Large intestine (tissue), 3 donors: ENCODE measurements around the gene KPTN. TPM values are rescaled to one million over a fixed set of nuclear protein-coding genes. Genes with fewer than 3 reads are reported as not detected.

Experiments
- DNase-seq, 2 donors: peaks; one replicate each; pipeline versions ENCODE4 v3.0.0 to v3.0.0-alpha.2; 2013
- H3K27ac ChIP-seq: one replicate; pipeline ENCODE4 v1.5.1; 2013; ENCODE audit warnings: low read length
- H3K27me3 ChIP-seq: 2 replicates; pipeline ENCODE4 v1.6.1; 2013; ENCODE audit warnings: low read length; ENCODE audit not compliant: control insufficient read depth, insufficient read depth
- H3K36me3 ChIP-seq: 2 replicates; pipeline ENCODE4 v1.6.1; 2013; ENCODE audit warnings: low read length; ENCODE audit not compliant: control insufficient read depth, insufficient read depth
- H3K4me1 ChIP-seq: one replicate; pipeline ENCODE4 v1.6.1; 2013; ENCODE audit warnings: low read length; ENCODE audit not compliant: control insufficient read depth, insufficient read depth
- H3K4me3 ChIP-seq: one replicate; pipeline ENCODE4 v1.5.1; 2013; ENCODE audit warnings: low read length
- H3K9me3 ChIP-seq: one replicate; pipeline ENCODE4 v1.6.1; 2013; ENCODE audit warnings: mild to moderate bottlenecking, low read depth, low read length, moderate library complexity; ENCODE audit not compliant: control insufficient read depth
- WGBS: methylation state at CpG from one replicate; pipeline ENCODE4 v1.1.5; 2013; ENCODE audit warnings: low lambda C conversion rate; ENCODE audit not compliant: insufficient coverage; 5-methylcytosine and 5-hydroxymethylcytosine counted together
- polyA plus RNA-seq: library from polyadenylated mRNA; unstranded; fragments of 120-200 nt; gene quantifications from one replicate; pipeline ENCODE4 v1.2.1, GENCODE V29; 2013

The KPTN gene
- polyA plus RNA-seq, 1 donor, result 9.4 TPM

DNA sequence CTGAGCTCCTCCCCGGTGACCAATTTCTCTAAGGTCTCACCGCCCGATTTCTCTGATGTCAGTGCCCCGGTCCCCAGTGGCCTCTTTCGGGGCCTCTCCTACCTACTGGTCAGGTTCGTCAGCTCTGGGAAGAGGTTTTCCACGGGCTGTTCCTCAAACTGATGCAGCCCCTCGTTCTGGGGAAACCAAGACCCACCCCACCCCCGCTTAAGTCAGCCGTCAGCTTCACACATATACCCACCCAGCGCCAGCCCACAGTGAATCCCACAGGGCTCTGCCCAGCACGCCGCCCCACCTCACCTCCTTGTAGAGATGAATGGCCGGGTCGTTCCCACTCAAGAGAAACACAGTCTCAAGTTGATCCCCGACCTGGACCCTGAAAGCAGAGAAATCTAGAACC lies 3.4 kb downstream of the KPTN start:
- peaks cover 7% of the 10 kb centered on the region for H3K27me3 ChIP-seq
- H3K4me3 ChIP-seq, result no peak overlapping the region
- H3K9me3 ChIP-seq, result peaks cover 3% of the 10 kb centered on the region
- no CpG with 5 or more reads among the region's 16 CpGs for WGBS
- DNase-seq, result no peak
- no peak overlapping the region for H3K27ac ChIP-seq
- peaks cover 2% of the 10 kb centered on the region for H3K36me3 ChIP-seq
- H3K4me1 ChIP-seq, result peaks cover 4% of the 10 kb centered on the region

DNA sequence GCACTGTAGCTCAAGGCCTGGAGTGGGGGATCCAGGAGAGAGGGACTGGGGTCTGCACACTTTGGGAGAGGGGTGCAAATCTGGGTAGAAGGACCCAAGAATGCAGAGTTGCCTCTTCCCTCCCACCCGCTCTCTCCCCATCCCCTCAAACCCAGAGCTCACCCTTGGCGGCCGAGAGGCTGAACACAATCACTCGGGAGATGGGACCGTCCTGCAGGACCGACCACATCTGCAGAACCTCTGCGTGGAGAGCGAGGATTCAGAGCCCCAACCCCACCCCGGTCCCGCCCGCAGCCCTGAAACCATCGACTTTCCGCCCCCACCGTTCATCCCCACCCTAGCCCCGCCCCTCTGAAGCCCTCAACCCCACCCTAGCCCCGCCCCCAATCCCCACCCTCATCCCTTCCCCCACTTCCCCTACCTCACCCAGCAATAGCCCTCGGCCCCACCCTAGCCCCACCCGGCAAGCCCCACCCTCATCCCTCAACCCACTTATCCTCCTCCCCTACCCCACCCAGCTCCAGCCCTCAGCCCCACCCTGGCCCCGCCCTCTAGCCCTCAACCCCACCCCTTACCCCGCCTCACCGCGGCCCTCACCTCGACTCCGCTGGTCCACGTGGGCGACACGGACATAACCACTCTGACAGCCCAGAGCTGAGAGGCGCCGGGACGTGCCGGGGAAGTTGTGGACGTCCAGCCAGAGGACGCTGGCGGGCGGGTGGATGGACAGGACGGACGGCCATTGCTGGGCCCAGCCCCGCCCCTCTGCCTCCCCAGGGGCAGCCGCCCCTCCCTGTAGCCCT lies 4.1 kb downstream of the KPTN start:
- Histone ChIP-seq H3K4me1 (peaks cover 4% of the 10 kb centered on the region), H3K9me3 (peaks cover 3% of the 10 kb centered on the region), H3K36me3 (no peaks in the 10 kb centered on the region), H3K27ac (no peak overlapping the region), H3K4me3 (no peak overlapping the region), H3K27me3 (peaks cover 7% of the 10 kb centered on the region)
- WGBS, result no CpG with 5 or more reads among the region's 39 CpGs
- no peak for DNase-seq

GRCh38 chr19:47476438-47476972 lies 7.5 kb downstream of the KPTN start:
- H3K4me1 ChIP-seq, result peaks cover 5% of the 10 kb centered on the region

GRCh38 chr19:47475465-47475864 lies 8.6 kb downstream of the KPTN start:
- Histone ChIP-seq H3K27ac (no peak overlapping the region), H3K9me3 (peaks cover 5% of the 10 kb centered on the region), H3K4me3 (no peak overlapping the region), H3K4me1 (peaks cover 6% of the 10 kb centered on the region), H3K27me3 (peaks cover 30% of the 10 kb centered on the region), H3K36me3 (no peaks in the 10 kb centered on the region)
- no CpG with 5 or more reads among the region's 9 CpGs for WGBS
- DNase-seq, result no peak

More at GRCh38 chr19:47476438-47476972, 7.5 kb downstream of the KPTN start:
- no peaks in the 10 kb centered on the region for H3K36me3 ChIP-seq
- H3K9me3 ChIP-seq, result peaks cover 5% of the 10 kb centered on the region
- H3K27ac ChIP-seq, result no peak overlapping the region
- H3K4me3 ChIP-seq, result no peak overlapping the region
- no CpG with 5 or more reads among the region's 17 CpGs for WGBS
- H3K27me3 ChIP-seq, result peaks cover 23% of the 10 kb centered on the region
- DNase-seq, result no peak

DNA sequence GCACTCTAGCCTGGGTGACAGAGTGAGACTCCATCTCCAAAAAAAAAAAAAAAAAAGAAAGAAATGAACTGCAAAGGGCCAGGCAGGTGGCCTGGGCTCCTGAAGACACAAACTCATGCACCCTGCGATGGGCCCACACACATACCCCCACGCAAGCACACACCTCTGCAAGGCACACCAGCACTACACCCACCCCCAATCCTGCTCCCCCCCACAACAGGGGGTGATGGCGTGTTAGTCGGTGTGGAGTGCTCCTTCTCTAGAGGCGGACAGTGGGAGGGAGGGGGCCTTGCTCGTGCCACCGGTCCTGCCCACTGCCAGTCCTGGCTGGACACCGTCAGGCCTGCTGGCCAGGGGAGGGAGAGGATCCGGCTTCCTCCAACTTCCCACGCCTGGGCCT lies 10.7 kb downstream of the KPTN start:
- H3K36me3 ChIP-seq, result no peaks in the 10 kb centered on the region
- peaks cover 6% of the 10 kb centered on the region for H3K4me1 ChIP-seq
- H3K27me3 ChIP-seq, result peaks cover 48% of the 10 kb centered on the region
- WGBS, result no CpG with 5 or more reads among the region's 10 CpGs
- H3K4me3 ChIP-seq, result no peak overlapping the region
- peaks cover 2% of the 10 kb centered on the region for H3K9me3 ChIP-seq
- DNase-seq, result no peak
- H3K27ac ChIP-seq, result no peak overlapping the region

DNA sequence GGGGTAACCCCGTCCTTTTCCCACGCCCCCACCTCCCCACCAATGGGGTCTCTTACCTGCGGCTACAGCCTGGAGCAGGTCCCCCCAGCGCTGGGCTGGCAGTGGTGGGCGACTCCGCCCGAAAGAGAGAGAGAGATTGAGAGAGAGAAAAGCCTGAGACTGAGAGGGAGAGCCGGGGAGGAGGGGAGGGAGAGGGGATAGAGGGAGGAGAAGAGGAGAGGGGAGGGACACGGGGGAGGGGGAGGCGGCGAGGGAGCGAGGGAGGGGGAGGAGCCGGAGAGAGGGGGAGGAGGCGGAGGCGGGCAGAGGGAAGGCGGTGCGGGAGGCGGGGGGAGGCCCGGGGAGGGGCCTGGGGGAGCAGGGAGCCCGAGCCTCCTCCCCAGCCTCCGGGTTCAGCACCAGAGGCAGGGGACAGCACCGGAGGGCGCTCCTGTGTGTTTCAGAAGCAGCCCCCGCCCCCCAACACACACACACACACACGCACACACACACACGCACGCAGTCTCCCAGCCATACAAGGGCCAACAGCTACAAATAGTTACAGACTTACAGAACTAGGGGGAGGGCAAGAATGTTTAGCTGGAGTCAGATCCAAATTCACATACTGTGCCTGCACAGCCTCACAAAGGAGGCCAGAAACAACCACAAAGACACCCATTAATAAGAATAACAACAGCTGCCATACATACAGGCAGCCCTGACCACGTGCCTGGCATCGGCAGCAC lies 12.1 kb downstream of the KPTN start, which contains the start of gene SLC8A2:
SLC8A2 (minus strand) TSS at position 161 of the 725 bp plus-strand sequence. CDS start 5,490 bp downstream, outside the sequence.
- Histone ChIP-seq H3K4me1 (peaks cover 6% of the 10 kb centered on the region), H3K36me3 (no peaks in the 10 kb centered on the region), H3K27me3 (peaks cover 60% of the 10 kb centered on the region), H3K9me3 (peaks cover 2% of the 10 kb centered on the region), H3K4me3 (peak within 1 kb of the TSS; percentile 13), H3K27ac (no peak within 1 kb of the TSS)
- no CpG with 5 or more reads among the region's 29 CpGs for WGBS
- peak; percentile 70 to 73 for DNase-seq

- peaks cover 2% of the 10 kb centered on the region for H3K9me3 ChIP-seq
- H3K36me3 ChIP-seq, result no peaks in the 10 kb centered on the region
- peaks cover 60% of the 10 kb centered on the region for H3K27me3 ChIP-seq
- peaks cover 6% of the 10 kb centered on the region for H3K4me1 ChIP-seq
- no CpG with 5 or more reads among the region's 16 CpGs for WGBS
- H3K27ac ChIP-seq, result no peak overlapping the region
- H3K4me3 ChIP-seq, result peak overlapping the region; percentile 13
- DNase-seq, result no peak
These were observed 12.7 kb downstream of the KPTN start for GRCh38 chr19:47471381-47471732.

DNA sequence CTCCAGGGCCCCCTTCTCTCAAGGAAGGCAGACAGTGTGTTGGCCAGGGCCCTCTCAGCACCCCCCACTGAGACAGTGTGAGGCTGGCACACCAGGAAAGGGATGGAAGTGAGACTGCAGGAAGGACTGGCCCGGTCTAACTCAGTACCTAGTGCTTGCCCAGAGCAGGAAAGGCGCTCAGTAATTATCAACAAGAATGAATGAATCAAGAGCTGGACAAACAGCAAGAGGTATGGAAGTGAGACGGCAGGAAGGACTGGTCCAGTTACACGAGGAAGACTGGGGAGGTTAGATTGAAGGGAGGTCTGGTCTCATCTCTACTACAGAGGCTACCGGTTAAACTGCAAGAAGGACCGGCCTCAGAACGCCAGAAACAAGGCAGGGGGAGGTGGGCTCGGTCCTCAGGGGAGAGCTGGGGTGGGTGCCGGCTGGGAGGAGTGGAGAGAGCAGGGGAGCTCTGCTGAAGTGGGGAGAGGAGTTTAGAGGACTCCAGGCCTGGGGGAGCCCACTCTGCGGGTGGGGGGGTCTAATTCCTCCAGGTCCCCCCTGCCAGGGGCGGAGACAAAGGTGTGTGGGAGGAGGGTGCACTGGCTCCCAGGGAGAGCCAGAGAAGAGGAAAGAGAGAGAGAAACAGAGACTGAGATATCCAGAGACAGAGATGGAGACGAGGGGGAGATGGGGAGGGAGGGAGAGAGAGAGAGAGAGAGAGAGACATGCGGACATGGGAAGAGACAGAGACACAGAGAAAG lies 13.4 kb downstream of the KPTN start:
- H3K9me3 ChIP-seq, result peaks cover 2% of the 10 kb centered on the region
- H3K27ac ChIP-seq, result no peak overlapping the region
- H3K4me3 ChIP-seq, result no peak overlapping the region
- WGBS, result 0% methylated on average over 2 of the region's 13 CpGs
- no peak for DNase-seq
- no peaks in the 10 kb centered on the region for H3K36me3 ChIP-seq
- H3K4me1 ChIP-seq, result peaks cover 6% of the 10 kb centered on the region
- H3K27me3 ChIP-seq, result peaks cover 64% of the 10 kb centered on the region

- H3K4me1 ChIP-seq, result peaks cover 6% of the 10 kb centered on the region
- H3K4me3 ChIP-seq, result no peak overlapping the region
- no peak overlapping the region for H3K27ac ChIP-seq
- H3K36me3 ChIP-seq, result no peaks in the 10 kb centered on the region
- peaks cover 2% of the 10 kb centered on the region for H3K9me3 ChIP-seq
- WGBS, result no CpG with 5 or more reads among the region's 12 CpGs
- H3K27me3 ChIP-seq, result peaks cover 65% of the 10 kb centered on the region
- DNase-seq, result no peak
These were observed 14.3 kb downstream of the KPTN start for GRCh38 chr19:47469719-47470118.

GRCh38 chr19:47469363-47469700 lies 14.7 kb downstream of the KPTN start:
- DNase-seq, result no peak
- Histone ChIP-seq H3K27me3 (peaks cover 67% of the 10 kb centered on the region), H3K4me1 (peaks cover 6% of the 10 kb centered on the region), H3K36me3 (no peaks in the 10 kb centered on the region), H3K27ac (no peak overlapping the region), H3K9me3 (peaks cover 2% of the 10 kb centered on the region), H3K4me3 (no peak overlapping the region)
- no CpG with 5 or more reads among the region's 6 CpGs for WGBS
